ENCODE data around the gene RPS16.

The RPS16 gene

GRCh38 chr19:39449116-39449797 lies 13.5 kb upstream of the RPS16 start:
- no peak for DNase-seq (ENCODE audit: low read depth)

GRCh38 chr19:39448271-39448670 lies 12.5 kb upstream of the RPS16 start:
- no peak for DNase-seq (ENCODE audit: low read depth)

- DNase-seq (ENCODE audit: low read depth): no peak
Measured at GRCh38 chr19:39446365-39447084, 10.8 kb upstream of the RPS16 start.

- peak; percentile 98 for DNase-seq (ENCODE audit: low read depth)
Measured at GRCh38 chr19:39445196-39446111, 9.7 kb upstream of the RPS16 start, which contains the start of gene SUPT5H. Gene SUPT5H, plus strand, starts transcription at chr19:39445582. Its CDS starts 309 bp downstream, at chr19:39445891.

- DNase-seq (ENCODE audit: low read depth): no peak
Measured at GRCh38 chr19:39444598-39445195, 8.9 kb upstream of the RPS16 start.

GRCh38 chr19:39438270-39438934 lies 2.7 kb upstream of the RPS16 start:
- no peak for DNase-seq (ENCODE audit: low read depth)

DNA sequence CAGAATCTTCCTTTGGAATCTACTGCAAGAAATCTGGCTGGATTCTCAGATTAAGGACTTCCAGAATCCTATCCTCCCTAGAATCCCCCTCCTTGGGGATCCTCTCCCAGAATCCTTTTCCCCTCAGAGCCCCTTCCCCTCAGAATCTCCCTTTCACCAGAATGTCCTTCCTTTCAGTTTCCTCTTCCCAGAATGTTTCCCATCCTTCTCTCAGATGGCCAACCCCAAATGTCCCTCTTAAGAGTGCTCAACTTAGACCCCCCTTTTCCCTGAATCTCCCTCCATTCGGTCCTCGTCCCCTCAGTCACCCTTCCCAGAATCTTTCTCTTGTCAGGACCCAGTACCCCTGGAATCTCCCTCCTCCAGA lies 584 bp upstream of the RPS16 start:
- DNase-seq (ENCODE audit: low read depth): no peak

DNA sequence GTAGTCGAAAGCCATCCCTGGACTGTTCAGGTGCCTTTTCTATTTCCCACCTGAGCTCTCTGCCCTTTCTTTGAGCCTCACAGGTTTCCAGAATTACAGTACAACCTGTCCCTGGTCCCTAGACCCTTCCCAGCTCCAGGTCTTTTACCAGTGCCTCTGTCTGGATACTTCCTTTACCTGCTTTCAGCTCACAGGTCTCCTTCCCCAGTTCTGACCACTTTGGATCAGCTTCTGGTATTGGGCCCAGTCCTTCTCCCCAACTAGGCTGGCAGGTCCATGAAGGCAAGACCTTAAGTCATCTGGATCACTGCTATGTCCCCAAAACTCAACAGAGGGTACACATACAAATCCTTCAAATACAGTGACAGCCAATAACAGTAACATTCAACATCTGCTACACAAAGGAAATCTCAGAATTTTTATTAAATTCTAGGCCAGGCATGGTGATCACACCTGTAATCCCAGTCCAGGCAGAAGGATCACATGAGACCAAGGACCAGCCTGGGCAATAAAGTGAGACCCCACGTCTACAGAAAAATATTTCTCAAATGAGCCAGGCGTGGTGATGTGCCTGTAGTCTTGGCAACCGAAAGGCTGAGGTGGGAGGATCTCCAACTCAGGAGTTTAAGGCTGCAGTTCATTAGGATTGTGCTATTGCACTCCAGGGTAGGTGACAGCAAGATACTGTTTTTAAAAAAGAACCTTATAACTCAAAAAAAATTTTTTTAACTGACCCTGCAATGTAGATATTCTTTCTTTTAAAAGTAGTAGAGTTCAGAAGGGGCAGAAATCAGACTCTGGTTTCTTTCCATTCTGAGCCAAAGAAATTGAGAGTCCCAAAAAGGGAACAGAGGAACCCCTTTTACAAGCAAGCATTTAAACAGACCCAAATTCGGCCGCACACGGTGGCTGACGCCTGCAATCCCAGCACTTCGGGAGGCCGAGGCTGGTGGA lies 1.3 kb downstream of the RPS16 start:
- no peak for DNase-seq (ENCODE audit: low read depth)

- DNase-seq (ENCODE audit: low read depth): no peak
Measured at GRCh38 chr19:39433480-39434079, 2.2 kb downstream of the RPS16 start.

- DNase-seq (ENCODE audit: low read depth): no peak
Measured at GRCh38 chr19:39432677-39433025, 3.1 kb downstream of the RPS16 start.

GRCh38 chr19:39430675-39431593 lies 4.8 kb downstream of the RPS16 start:
- peak; percentile 56 for DNase-seq (ENCODE audit: low read depth)

GRCh38 chr19:39428283-39429112 lies 7.3 kb downstream of the RPS16 start:
- peak; percentile 80 for DNase-seq (ENCODE audit: low read depth)

- no peak for DNase-seq (ENCODE audit: low read depth)
Measured at GRCh38 chr19:39427707-39428106, 8.0 kb downstream of the RPS16 start.

GRCh38 chr19:39426170-39426569 lies 9.6 kb downstream of the RPS16 start:
- DNase-seq (ENCODE audit: low read depth): no peak

DNA sequence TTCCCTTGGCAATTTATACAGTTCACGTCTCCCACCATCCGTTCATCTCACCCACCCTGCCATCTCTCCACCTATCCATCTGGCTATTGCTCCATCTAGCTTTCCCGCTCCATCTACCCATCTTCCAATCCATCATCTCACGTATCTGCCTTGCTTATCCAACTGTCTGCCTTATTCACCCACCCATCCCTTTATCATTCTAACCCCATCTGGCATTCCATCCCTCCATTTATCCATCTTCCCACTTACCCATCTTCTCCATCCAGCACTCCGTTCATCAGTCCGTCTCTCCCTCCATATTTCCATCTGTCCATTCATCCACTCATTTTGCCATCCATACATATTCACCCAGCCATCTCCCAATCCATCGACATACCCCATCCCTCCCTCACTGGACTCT lies 10.0 kb downstream of the RPS16 start:
- no peak for DNase-seq (ENCODE audit: low read depth)

DNA sequence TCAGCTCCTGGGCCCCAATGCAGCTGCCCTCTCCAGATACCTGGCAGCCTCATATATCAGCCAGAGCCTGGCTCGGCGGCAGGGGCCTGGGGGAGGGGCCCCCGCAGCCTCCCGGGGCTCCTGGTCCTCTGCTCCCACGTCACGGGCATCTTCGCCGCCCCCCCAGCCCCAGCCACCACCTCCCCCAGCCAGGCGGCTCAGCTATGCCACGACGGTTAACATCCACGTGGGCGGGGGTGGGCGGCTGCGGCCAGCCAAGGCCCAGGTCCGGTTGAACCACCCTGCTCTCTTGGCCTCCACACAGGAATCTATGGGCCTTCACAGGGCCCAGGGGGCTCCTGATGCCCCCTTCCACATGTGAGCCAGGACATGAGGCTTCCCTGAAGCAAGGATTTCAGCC lies 10.8 kb downstream of the RPS16 start:
- no peak for DNase-seq (ENCODE audit: low read depth)

- no peak for DNase-seq (ENCODE audit: low read depth)
Measured at GRCh38 chr19:39423258-39424086, 12.3 kb downstream of the RPS16 start.
